ENCODE results near the gene MARCHF5. TPM values are rescaled to one million over a fixed set of nuclear protein-coding genes. Genes with fewer than 3 reads are reported as not detected.
"Not testable (repeated sequence)": the region's sequence is repeated elsewhere in the genome, so short reads cannot be mapped to it uniquely, and the experiment has no call there.

MARCHF5 gene
- total RNA-seq, 1 donor from 2014 or later, result 25.0 TPM

- intact Hi-C loops (cut with micrococcal nuclease), result no loop called here
Measured at GRCh38 chr10:92384741-92385140, 93.8 kb downstream of the MARCHF5 start.

DNA sequence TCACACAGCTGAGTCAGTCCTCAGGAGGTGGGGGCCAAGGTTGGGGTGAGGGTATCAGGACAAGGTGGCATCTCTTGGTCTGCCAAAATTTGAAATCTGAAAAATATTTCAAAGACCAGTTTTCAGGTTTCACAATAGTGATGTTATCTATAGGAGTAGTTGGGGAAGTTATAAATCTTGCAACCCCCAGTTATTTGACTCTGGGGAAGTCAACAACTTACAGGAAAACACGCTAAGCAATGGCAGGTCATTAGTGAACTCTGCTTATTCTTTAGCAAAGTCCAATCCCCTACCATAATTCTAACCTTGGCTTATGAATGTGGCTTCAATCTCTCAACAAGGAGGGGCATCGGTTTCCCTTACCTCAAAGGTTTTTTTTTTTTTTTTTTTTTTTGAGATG, 94.9 kb downstream of the MARCHF5 start:
- intact Hi-C loops (cut with micrococcal nuclease), result no loop called here

GRCh38 chr10:92387289-92387940, 96.4 kb downstream of the MARCHF5 start:
- intact Hi-C loops (cut with micrococcal nuclease), result no loop called here

DNA sequence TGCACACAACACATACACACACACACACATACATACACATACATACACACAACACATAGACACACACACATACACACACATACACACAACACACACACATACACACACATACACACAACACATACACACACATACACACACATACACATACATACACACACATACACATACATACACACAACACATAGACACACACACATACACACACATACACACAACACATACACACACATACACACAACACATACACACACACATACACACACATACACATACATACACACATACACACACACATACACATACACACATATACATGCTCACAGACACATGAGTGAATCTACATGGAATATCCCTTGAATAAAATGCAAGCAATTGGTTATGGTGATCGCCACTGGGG, 102.2 kb downstream of the MARCHF5 start:
- intact Hi-C loops (cut with micrococcal nuclease), result not testable (repeated sequence)

GRCh38 chr10:92395271-92395670, 104.3 kb downstream of the MARCHF5 start:
- intact Hi-C loops (cut with micrococcal nuclease), result no loop called here

DNA sequence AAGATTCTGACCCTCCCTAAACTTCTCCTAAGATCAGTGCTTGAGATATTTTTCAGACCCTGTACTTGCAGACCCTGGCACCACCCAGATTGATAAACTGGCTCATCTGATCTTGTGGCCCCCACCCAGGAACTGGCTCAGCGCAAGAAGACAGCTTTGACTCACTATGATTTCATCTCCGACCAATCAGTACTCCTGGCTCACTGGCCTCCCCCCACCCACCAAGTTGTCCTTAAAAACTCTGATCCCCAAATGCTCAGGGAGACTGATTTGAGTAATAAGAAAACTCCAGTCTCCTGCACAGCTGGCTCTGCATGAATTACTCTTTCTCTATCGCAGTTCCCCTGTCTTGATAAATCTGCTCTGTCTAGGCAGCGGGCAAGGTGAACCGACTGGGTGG, 111.3 kb downstream of the MARCHF5 start:
- intact Hi-C loops (cut with micrococcal nuclease), result not testable (repeated sequence)

Other genes with a start within 250 kb of the MARCHF5 start
- 3.6 and 3.8 TPM in 2 replicates for gene CPEB3, start 89 bp upstream of the MARCHF5 start, total RNA-seq